HEK293 (cell line): ENCODE data around the gene PIGQ.

Experiments used
- CTCF ChIA-PET: fragments of 350-600 bp; formaldehyde crosslinking; extraction: SDS; loops from one replicate; lab custom pipeline; 2021; ENCODE audit warnings: antibody characterized with exemption; lab: Yijun Ruan, JAX
- POLR2A ChIA-PET: fragments of 300-600 bp; formaldehyde crosslinking; extraction: SDS; loops from one replicate; lab custom pipeline; 2020; ENCODE audit warnings: antibody characterized with exemption, inconsistent platforms; lab: Yijun Ruan, JAX
- H3K27ac ChIP-seq: fragments of 200-500 bp; sonication (Bioruptor generic); 2 replicates; pipeline ENCODE4 v1.5.1; 2014; ENCODE audit warnings: low read depth, low read length, control low read depth, inconsistent platforms; ENCODE audit errors: extremely low read depth
- H3K36me3 ChIP-seq, 2 experiments: fragments of 200-500 bp in 1 of 2; sonication (Bioruptor generic) in 1 of 2; 1 replicate in 1 of 2; 2 replicates in 1 of 2; pipeline ENCODE4 v1.5.1; 2014 to 2017; ENCODE audit warnings: inconsistent platforms in 2 of 2, low read length in 2 of 2; ENCODE audit not compliant: control insufficient read depth in 2 of 2, insufficient read depth in 1 of 2
- H3K4me1 ChIP-seq: fragments of 200-500 bp; sonication (Bioruptor generic); 2 replicates; pipeline ENCODE4 v1.5.1; 2014; ENCODE audit warnings: mild to moderate bottlenecking, low read length, inconsistent platforms; ENCODE audit not compliant: control insufficient read depth, insufficient read depth
- H3K4me3 ChIP-seq: 2 replicates; pipeline ENCODE4 v1.5.1; 2011; ENCODE audit warnings: low read depth, mild to moderate bottlenecking, control low read depth, low read length, moderate library complexity
- H3K9me3 ChIP-seq: fragments of 200-500 bp; sonication (Bioruptor generic); 2 replicates; pipeline ENCODE4 v1.5.1; 2014; ENCODE audit warnings: low read depth, low read length, inconsistent platforms; ENCODE audit not compliant: control insufficient read depth, insufficient read depth
- CTCF ChIP-seq: fragments of 450-650 bp; formaldehyde crosslinking; IDR thresholded peaks from 2 replicates; pipeline ENCODE4 v1.5.1; 2016; ENCODE audit warnings: missing biosample characterization, missing genetic modification characterization
- EGR2 ChIP-seq: fragments of 450-650 bp; formaldehyde crosslinking; IDR thresholded peaks from 2 replicates; pipeline ENCODE4 v1.5.1; 2016; ENCODE audit warnings: low read depth, missing biosample characterization, missing genetic modification characterization
- KLF16 ChIP-seq: fragments of 450-650 bp; formaldehyde crosslinking; IDR thresholded peaks from 2 replicates; pipeline ENCODE4 v1.5.1; 2017; ENCODE audit warnings: missing biosample characterization, missing genetic modification characterization
- PRDM6 ChIP-seq: fragments of 450-650 bp; formaldehyde crosslinking; IDR thresholded peaks from 2 replicates; pipeline ENCODE4 v1.5.1; 2017; ENCODE audit warnings: missing biosample characterization, missing genetic modification characterization
- ZBTB17 ChIP-seq: fragments of 450-650 bp; formaldehyde crosslinking; IDR thresholded peaks from 2 replicates; pipeline ENCODE4 v1.5.1; 2016; ENCODE audit warnings: missing biosample characterization, missing genetic modification characterization
- ZFHX2 ChIP-seq: fragments of 450-650 bp; formaldehyde crosslinking; conservative IDR thresholded peaks from 2 replicates; pipeline ENCODE4 v1.5.1; 2016; ENCODE audit warnings: missing biosample characterization, missing genetic modification characterization
- ZFP37 ChIP-seq: fragments of 450-650 bp; formaldehyde crosslinking; IDR thresholded peaks from 2 replicates; pipeline ENCODE4 v1.5.1; 2016; ENCODE audit warnings: missing biosample characterization, missing genetic modification characterization
- ZIC2 ChIP-seq: fragments of 450-650 bp; formaldehyde crosslinking; IDR thresholded peaks from 2 replicates; pipeline ENCODE4 v1.5.1; 2016; ENCODE audit warnings: missing biosample characterization, missing genetic modification characterization
- ZNF510 ChIP-seq: fragments of 450-650 bp; formaldehyde crosslinking; IDR thresholded peaks from 2 replicates; pipeline ENCODE4 v1.5.1; 2018; ENCODE audit warnings: mild to moderate bottlenecking, missing genetic modification characterization, missing biosample characterization; ENCODE audit not compliant: insufficient replicate concordance
- ZSCAN23 ChIP-seq: fragments of 450-650 bp; formaldehyde crosslinking; IDR thresholded peaks from 2 replicates; pipeline ENCODE4 v1.5.1; 2016; ENCODE audit warnings: missing biosample characterization, missing genetic modification characterization
- TF ChIP-seq, protein P1 (sequence below): fragments of 450-650 bp; formaldehyde crosslinking; IDR thresholded peaks from 2 replicates; pipeline ENCODE4 v1.5.1; 2016; ENCODE audit warnings: missing biosample characterization, missing genetic modification characterization
- TF ChIP-seq, protein P2 (sequence below): fragments of 450-650 bp; formaldehyde crosslinking; IDR thresholded peaks from 2 replicates; pipeline ENCODE4 v1.5.1; 2016; ENCODE audit warnings: missing biosample characterization, missing genetic modification characterization
- TF ChIP-seq, protein P3 (sequence below): fragments of 450-650 bp; formaldehyde crosslinking; IDR thresholded peaks from 2 replicates; pipeline ENCODE4 v1.5.1; 2016; ENCODE audit warnings: missing biosample characterization, missing genetic modification characterization

Gene PIGQ

DNA sequence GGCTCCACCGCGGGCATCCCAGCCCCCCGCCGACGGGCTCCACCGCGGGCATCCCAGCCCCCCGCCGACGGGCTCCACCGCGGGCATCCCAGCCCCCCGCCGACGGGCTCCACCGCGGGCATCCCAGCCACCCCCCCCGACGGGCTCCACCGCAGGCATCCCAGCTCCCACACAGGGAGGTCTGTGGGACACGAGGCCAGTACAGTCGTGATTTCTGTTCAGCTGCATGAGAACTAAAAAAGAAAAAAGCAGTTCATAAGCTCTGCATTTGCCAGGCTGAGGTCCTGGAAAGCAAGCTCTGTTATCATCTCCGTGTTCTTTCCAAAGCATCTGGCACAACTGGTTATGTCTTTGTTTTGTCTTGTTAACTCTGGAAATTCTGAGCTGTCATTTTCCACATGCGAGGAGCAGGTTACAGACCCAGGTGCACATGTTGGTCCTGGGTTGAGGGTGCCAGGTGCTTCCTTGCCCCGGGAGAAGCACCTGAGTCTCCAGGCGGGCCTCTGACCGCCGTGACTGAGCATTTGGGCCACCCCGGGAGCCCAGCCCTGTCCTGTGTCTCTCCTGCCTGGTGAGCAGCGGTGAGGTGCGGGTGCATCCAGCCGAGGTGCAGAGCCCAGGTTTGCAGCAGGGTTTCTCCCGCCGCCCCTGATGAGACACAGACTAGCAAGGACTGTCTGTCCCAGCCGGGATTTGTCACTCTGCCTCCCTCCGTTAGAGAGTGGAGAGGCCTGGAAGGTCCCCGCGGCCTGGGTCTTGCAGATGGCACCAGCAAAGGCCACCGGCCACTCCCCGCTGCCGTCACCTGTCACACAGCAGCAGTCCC is 51.1 kb downstream of the PIGQ start:
- H3K4me1 ChIP-seq = no peaks in the 10 kb centered on the region; the same call in 1 of the 2 replicates

GRCh38 chr16:621526-622105 is 51.8 kb downstream of the PIGQ start:
- H3K4me3 ChIP-seq = no peak overlapping the region
- TF ChIP-seq ZIC2 (tag by site-specific recombination) (no peak), EGR2 (tag by site-specific recombination) (peak; percentile 32; the same call in 1 of the 2 replicates), ZNF510 (tag by site-specific recombination) (no peak), CTCF (tag by site-specific recombination) (no peak), ZFHX2 (tag by site-specific recombination) (peak; percentile 69), ZSCAN23 (tag by site-specific recombination) (no peak)
- H3K9me3 ChIP-seq = no peaks in the 10 kb centered on the region
- no peaks in the 10 kb centered on the region; the same call in 1 of the 2 replicates for H3K4me1 ChIP-seq
- ChIA-PET POLR2A (interaction anchor here (0.6 to 1.8 kb wide), 3 partner anchors 14 to 38 kb away, joined by 3 to 9 read pairs (median 5); partner anchors contain the start of gene METTL26), CTCF (interaction anchor here (0.8 to 1.2 kb wide), 4 partner anchors 12 to 504 kb away, joined by 3 to 4 read pairs (median 4); no protein-coding TSS in a partner anchor)
- H3K27ac ChIP-seq = no peak overlapping the region
- H3K36me3 ChIP-seq = no peaks in the 10 kb centered on the region

More for the DNA sequence above, 51.1 kb downstream of the PIGQ start:
- Histone ChIP-seq H3K4me3 (no peak overlapping the region), H3K36me3 (no peaks in the 10 kb centered on the region), H3K27ac (no peak overlapping the region), H3K9me3 (no peaks in the 10 kb centered on the region)
- ChIA-PET POLR2A (interaction anchor here (0.6 to 1.8 kb wide), 4 partner anchors 15 to 37 kb away, joined by 3 to 9 read pairs (median 4); partner anchors contain the start of gene METTL26), CTCF (interaction anchor here (0.6 to 1.0 kb wide), 4 partner anchors 10 to 1383 kb away, joined by 3 to 4 read pairs (median 4); no protein-coding TSS in a partner anchor)
- TF ChIP-seq KLF16 (tag by site-specific recombination) (no peak), ZBTB17 (tag by site-specific recombination) (peak; percentile 90), ZIC2 (tag by site-specific recombination) (0 out of 2 replicates have a peak, but pooled peaks have one; percentile 5)

DNA sequence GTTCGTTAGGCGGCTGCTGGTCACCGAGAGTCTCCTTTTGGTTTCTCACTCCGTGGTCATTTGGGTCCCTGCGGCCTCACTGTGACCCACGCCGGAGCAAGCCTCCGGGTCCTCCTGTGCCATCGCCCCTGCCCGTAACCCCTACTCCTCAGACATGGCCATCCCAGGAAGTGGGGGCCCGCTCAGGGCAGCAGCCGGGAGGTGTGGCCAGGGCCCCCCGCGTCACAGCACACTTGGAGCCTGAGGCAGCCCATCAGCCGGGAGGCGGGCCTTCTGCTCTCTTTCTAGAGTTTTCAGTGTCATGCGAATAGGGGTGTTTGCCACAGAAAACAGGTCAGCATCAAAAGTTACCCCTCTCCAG is 53.1 kb downstream of the PIGQ start:
- CTCF ChIA-PET = no interaction called here
- Histone ChIP-seq H3K9me3 (no peaks in the 10 kb centered on the region), H3K27ac (no peak overlapping the region), H3K4me3 (no peak overlapping the region), H3K36me3 (no peaks in the 10 kb centered on the region), H3K4me1 (no peaks in the 10 kb centered on the region; the same call in 1 of the 2 replicates)
- TF ChIP-seq, protein P1, sequence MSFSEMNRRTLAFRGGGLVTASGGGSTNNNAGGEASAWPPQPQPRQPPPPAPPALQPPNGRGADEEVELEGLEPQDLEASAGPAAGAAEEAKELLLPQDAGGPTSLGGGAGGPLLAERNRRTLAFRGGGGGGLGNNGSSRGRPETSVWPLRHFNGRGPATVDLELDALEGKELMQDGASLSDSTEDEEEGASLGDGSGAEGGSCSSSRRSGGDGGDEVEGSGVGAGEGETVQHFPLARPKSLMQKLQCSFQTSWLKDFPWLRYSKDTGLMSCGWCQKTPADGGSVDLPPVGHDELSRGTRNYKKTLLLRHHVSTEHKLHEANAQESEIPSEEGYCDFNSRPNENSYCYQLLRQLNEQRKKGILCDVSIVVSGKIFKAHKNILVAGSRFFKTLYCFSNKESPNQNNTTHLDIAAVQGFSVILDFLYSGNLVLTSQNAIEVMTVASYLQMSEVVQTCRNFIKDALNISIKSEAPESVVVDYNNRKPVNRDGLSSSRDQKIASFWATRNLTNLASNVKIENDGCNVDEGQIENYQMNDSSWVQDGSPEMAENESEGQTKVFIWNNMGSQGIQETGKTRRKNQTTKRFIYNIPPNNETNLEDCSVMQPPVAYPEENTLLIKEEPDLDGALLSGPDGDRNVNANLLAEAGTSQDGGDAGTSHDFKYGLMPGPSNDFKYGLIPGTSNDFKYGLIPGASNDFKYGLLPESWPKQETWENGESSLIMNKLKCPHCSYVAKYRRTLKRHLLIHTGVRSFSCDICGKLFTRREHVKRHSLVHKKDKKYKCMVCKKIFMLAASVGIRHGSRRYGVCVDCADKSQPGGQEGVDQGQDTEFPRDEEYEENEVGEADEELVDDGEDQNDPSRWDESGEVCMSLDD (tag by site-specific recombination) = no peak
- no peak for TF ChIP-seq CTCF (tag by site-specific recombination)
- TF ChIP-seq PRDM6 (tag by site-specific recombination) = no peak
- no peak for TF ChIP-seq ZFP37 (tag by site-specific recombination)
- TF ChIP-seq, protein P2, sequence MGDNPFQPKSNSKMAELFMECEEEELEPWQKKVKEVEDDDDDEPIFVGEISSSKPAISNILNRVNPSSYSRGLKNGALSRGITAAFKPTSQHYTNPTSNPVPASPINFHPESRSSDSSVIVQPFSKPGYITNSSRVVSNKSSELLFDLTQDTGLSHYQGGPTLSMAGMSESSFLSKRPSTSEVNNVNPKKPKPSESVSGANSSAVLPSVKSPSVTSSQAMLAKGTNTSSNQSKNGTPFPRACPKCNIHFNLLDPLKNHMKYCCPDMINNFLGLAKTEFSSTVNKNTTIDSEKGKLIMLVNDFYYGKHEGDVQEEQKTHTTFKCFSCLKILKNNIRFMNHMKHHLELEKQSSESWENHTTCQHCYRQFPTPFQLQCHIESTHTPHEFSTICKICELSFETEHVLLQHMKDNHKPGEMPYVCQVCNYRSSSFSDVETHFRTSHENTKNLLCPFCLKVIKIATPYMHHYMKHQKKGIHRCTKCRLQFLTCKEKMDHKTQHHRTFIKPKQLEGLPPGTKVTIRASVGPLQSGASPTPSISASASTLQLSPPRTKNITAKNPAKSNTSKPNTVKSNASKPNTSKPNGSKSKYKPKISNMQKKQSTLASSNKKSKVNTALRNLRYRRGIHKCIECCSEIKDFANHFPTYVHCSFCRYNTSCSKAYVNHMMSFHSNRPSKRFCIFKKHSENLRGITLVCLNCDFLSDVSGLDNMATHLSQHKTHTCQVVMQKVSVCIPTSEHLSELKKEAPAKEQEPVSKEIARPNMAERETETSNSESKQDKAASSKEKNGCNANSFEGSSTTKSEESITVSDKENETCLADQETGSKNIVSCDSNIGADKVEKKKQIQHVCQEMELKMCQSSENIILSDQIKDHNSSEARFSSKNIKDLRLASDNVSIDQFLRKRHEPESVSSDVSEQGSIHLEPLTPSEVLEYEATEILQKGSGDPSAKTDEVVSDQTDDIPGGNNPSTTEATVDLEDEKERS (tag by site-specific recombination) = no peak
- TF ChIP-seq, protein P3, sequence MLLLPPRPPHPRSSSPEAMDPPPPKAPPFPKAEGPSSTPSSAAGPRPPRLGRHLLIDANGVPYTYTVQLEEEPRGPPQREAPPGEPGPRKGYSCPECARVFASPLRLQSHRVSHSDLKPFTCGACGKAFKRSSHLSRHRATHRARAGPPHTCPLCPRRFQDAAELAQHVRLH (tag by site-specific recombination) = no peak
- POLR2A ChIA-PET = no interaction called here
